ENCODE data around the gene CCDC102B. TPM values are rescaled to one million over a fixed set of nuclear protein-coding genes. Genes with fewer than 3 reads are reported as not detected.

The CCDC102B gene
- total RNA-seq, 2 donors from 2014 or later, result 10.6 to 24.6 TPM

- no peak for TF ChIP-seq CTCF (IDR thresholded peaks at IDR 0.05)
- ATAC-seq (ENCODE audit: insufficient number of reproducible peaks, low FRiP score, low read depth), result no peak
Observed at GRCh38 chr18:69097349-69097748, 299.5 kb downstream of the CCDC102B start.

GRCh38 chr18:69102959-69103358 lies 305.1 kb downstream of the CCDC102B start:
- ATAC-seq (ENCODE audit: insufficient number of reproducible peaks, low FRiP score, low read depth) (no peak), DNase-seq (ENCODE audit: low spot score) (no peak)
- no peak for TF ChIP-seq CTCF (IDR thresholded peaks at IDR 0.05)
- Histone ChIP-seq H3K4me1 (ENCODE audit: control insufficient read depth in 1 of 2, low read depth in 2 of 2) (no peaks in the 10 kb centered on the region), H3K27ac (no peak overlapping the region), H3K27me3 (replicated peaks; ENCODE audit: insufficient read depth) (no peaks in the 10 kb centered on the region), H3K9me3 (no peaks in the 10 kb centered on the region), H3K36me3 (no peaks in the 10 kb centered on the region), H3K4me3 (no peak overlapping the region)

More at GRCh38 chr18:69097349-69097748, 299.5 kb downstream of the CCDC102B start:
- H3K36me3 ChIP-seq, result no peaks in the 10 kb centered on the region
- no peaks in the 10 kb centered on the region for H3K27me3 ChIP-seq (replicated peaks; ENCODE audit: insufficient read depth)
- DNase-seq (ENCODE audit: low spot score), result no peak
- no peak overlapping the region for H3K27ac ChIP-seq
- no peaks in the 10 kb centered on the region for H3K9me3 ChIP-seq
- H3K4me1 ChIP-seq (ENCODE audit: control insufficient read depth in 1 of 2, low read depth in 2 of 2), result no peaks in the 10 kb centered on the region
- H3K4me3 ChIP-seq, result no peak overlapping the region

Other genes with a start within 250 kb of the CCDC102B start
- gene TMX3, start 83.0 kb upstream of the CCDC102B start, total RNA-seq, result 10 to 100 TPM; 41.3 to 57.4 TPM

Measured in thoracic aorta (tissue), 2 donors.